Activated T-cell treated with anti-CD3 and anti-CD28 coated beads, Interleukin-2, amount 50 U/mL, for 4 hours (primary cell): ENCODE results near the gene COP1. TPM values are rescaled to one million over a fixed set of nuclear protein-coding genes. Genes with fewer than 3 reads are reported as not detected.
"Not testable (repeated sequence)": the region's sequence is repeated elsewhere in the genome, so short reads cannot be mapped to it uniquely, and the experiment has no call there.

Experiments
- ATAC-seq, 2 donors: fragments of 200-7000 bp; cut with Tn5 transposase; one replicate each; pipeline ENCODE4 v1.10.0; 2021
- DNase-seq: peaks from one replicate; pipeline ENCODE4 v3.0.0-alpha.2; 2020
- H3K27me3 Mint-ChIP-seq: one replicate; pipeline ENCODE4 v1.8.0; 2021; ENCODE audit warnings: low read depth, mixed read lengths
- H3K36me3 Mint-ChIP-seq: one replicate; pipeline ENCODE4 v1.8.0; 2022; ENCODE audit warnings: mixed read lengths; ENCODE audit not compliant: insufficient read depth
- H3K4me1 Mint-ChIP-seq: one replicate; pipeline ENCODE4 v1.8.0; 2021; ENCODE audit warnings: low read depth, mixed read lengths
- H3K4me3 Mint-ChIP-seq: one replicate; pipeline ENCODE4 v1.8.0; 2021; ENCODE audit warnings: mild to moderate bottlenecking, moderate library complexity, mixed read lengths
- H3K9me3 Mint-ChIP-seq: one replicate; pipeline ENCODE4 v1.8.0; 2021; ENCODE audit warnings: mixed read lengths
- total RNA-seq, 3 donors: library from RNA; stranded (reverse); gene quantifications; one replicate each; pipeline ENCODE4 v1.2.1, GENCODE V29; 2021

COP1 gene
- total RNA-seq, 3 donors from 2014 or later: 36.2 to 41.2 (median 39.3) TPM

DNA sequence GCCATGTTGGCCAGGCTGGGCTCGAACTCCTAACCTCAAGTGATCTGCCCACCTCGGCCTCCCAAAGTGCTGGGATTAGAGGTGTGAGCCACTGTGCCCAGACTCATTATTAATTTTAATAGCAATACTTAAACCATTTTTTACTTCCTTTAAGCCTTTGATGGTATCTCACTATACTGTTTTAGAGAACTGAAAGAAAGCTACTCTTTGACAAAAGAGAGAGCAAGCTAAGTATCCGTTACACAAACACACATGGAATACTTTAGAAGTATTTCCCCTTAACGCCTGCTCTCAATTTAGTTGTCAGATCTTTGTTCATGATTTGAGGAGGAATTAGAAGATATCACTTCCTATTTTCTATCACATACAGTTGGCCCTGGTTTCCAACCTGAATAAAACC, 189.4 kb downstream of the COP1 start:
- no peaks in the 10 kb centered on the region for H3K4me1 Mint-ChIP-seq
- H3K36me3 Mint-ChIP-seq: peaks cover 27% of the 10 kb centered on the region
- H3K4me3 Mint-ChIP-seq: no peak overlapping the region
- DNase-seq (no peak), ATAC-seq (no peak)
- no peaks in the 10 kb centered on the region for H3K27me3 Mint-ChIP-seq
- H3K9me3 Mint-ChIP-seq: no peaks in the 10 kb centered on the region

- Mint-ChIP-seq H3K36me3 (peaks cover 23% of the 10 kb centered on the region), H3K4me1 (no peaks in the 10 kb centered on the region)
Observed at GRCh38 chr1:176009951-176010350, 197.1 kb downstream of the COP1 start.

GRCh38 chr1:176007756-176008389, 199.2 kb downstream of the COP1 start:
- H3K36me3 Mint-ChIP-seq: peaks cover 17% of the 10 kb centered on the region
- not testable (repeated sequence) for ATAC-seq, H3K27me3 Mint-ChIP-seq, H3K4me3 Mint-ChIP-seq, H3K9me3 Mint-ChIP-seq, H3K4me1 Mint-ChIP-seq, DNase-seq

More at GRCh38 chr1:176009951-176010350, 197.1 kb downstream of the COP1 start:
- H3K4me3 Mint-ChIP-seq: no peak overlapping the region
- H3K27me3 Mint-ChIP-seq: no peaks in the 10 kb centered on the region
- ATAC-seq (no peak), DNase-seq (no peak)
- H3K9me3 Mint-ChIP-seq: no peaks in the 10 kb centered on the region

DNA sequence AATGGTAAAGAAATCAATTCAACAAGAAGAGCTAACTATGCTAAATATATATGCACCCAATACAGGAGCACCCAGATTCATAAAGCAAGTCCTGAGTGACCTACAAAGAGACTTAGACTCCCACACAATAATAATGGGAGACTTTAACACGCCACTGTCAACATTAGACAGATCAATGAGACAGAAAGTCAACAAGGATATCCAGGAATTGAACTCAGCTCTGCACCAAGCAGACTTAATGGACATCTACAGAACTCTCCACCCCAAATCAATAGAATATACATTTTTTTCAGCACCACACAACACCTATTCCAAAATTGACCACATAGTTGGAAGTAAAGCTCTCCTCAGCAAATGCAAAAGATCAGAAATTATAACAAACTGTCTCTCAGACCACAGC, 212.4 kb downstream of the COP1 start:
- H3K27me3 Mint-ChIP-seq, H3K4me3 Mint-ChIP-seq, H3K4me1 Mint-ChIP-seq, ATAC-seq, DNase-seq: not testable (repeated sequence)
- Mint-ChIP-seq H3K9me3 (peaks cover 12% of the 10 kb centered on the region), H3K36me3 (peaks cover 31% of the 10 kb centered on the region)

GRCh38 chr1:175992825-175993224, 214.3 kb downstream of the COP1 start:
- H3K27me3 Mint-ChIP-seq, H3K4me1 Mint-ChIP-seq, DNase-seq, ATAC-seq, H3K4me3 Mint-ChIP-seq, H3K9me3 Mint-ChIP-seq: not testable (repeated sequence)
- H3K36me3 Mint-ChIP-seq: peaks cover 33% of the 10 kb centered on the region

DNA sequence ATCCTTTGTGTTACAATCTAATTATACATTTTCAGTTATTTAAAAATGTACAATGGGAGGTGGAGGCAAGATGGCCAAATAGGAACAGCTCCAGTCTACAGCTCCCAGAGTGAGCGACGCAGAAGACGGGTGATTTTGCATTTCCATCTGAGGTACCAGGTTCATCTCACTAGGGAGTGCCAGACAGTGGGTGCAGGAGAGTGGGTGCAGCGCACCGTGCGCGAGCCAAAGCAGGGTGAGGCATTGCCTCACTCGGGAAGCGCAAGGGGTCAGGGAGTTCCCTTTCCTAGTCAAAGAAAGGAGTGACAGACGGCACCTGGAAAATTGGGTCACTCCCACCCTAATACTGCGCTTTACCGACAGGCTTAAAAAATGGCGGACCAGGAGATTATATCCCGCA, 214.9 kb downstream of the COP1 start:
- ATAC-seq, H3K9me3 Mint-ChIP-seq, DNase-seq, H3K4me1 Mint-ChIP-seq, H3K4me3 Mint-ChIP-seq, H3K27me3 Mint-ChIP-seq: not testable (repeated sequence)
- peaks cover 31% of the 10 kb centered on the region for H3K36me3 Mint-ChIP-seq

DNA sequence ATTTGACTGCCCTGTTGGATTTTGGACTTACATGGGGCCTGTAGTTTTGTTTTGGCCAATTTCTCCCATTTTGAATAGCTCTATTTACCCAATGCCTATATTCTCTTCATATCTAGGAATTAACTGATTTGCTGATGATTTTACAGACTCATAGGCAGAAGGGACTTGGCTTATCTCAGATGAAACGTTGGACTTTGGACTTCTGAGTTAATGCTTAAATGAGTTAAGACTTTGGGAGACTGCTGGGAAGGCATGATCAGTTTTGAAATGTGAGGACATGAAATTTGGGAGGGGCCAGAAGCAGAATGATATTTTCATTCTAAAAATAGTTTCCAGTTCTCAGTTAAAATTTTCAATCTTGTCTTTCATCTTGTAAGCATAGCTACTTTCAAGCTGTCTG, 222.3 kb downstream of the COP1 start:
- H3K36me3 Mint-ChIP-seq: peaks cover 68% of the 10 kb centered on the region
- no peak for ATAC-seq
- no peaks in the 10 kb centered on the region for H3K27me3 Mint-ChIP-seq
- no peak for DNase-seq
- H3K4me1 Mint-ChIP-seq: no peaks in the 10 kb centered on the region
- H3K4me3 Mint-ChIP-seq: no peak overlapping the region
- peaks cover 25% of the 10 kb centered on the region for H3K9me3 Mint-ChIP-seq

- H3K4me3 Mint-ChIP-seq: no peak overlapping the region
- H3K4me1 Mint-ChIP-seq: peaks cover 1% of the 10 kb centered on the region
- ATAC-seq: no peak
- no peak for DNase-seq
- peaks cover 70% of the 10 kb centered on the region for H3K36me3 Mint-ChIP-seq
- H3K27me3 Mint-ChIP-seq: no peaks in the 10 kb centered on the region
- peaks cover 25% of the 10 kb centered on the region for H3K9me3 Mint-ChIP-seq
Observed at GRCh38 chr1:175984057-175984812, 222.9 kb downstream of the COP1 start.

GRCh38 chr1:175983363-175983762, 223.7 kb downstream of the COP1 start:
- peaks cover 71% of the 10 kb centered on the region for H3K36me3 Mint-ChIP-seq
- H3K4me3 Mint-ChIP-seq, H3K27me3 Mint-ChIP-seq, DNase-seq, H3K4me1 Mint-ChIP-seq, ATAC-seq: not testable (repeated sequence)
- H3K9me3 Mint-ChIP-seq: peaks cover 25% of the 10 kb centered on the region

GRCh38 chr1:175981128-175981527, 226.0 kb downstream of the COP1 start:
- no peak for ATAC-seq
- Mint-ChIP-seq H3K27me3 (no peaks in the 10 kb centered on the region), H3K4me3 (no peak overlapping the region), H3K4me1 (peaks cover 4% of the 10 kb centered on the region), H3K9me3 (peaks cover 25% of the 10 kb centered on the region), H3K36me3 (peaks cover 60% of the 10 kb centered on the region)
- no peak for DNase-seq

DNA sequence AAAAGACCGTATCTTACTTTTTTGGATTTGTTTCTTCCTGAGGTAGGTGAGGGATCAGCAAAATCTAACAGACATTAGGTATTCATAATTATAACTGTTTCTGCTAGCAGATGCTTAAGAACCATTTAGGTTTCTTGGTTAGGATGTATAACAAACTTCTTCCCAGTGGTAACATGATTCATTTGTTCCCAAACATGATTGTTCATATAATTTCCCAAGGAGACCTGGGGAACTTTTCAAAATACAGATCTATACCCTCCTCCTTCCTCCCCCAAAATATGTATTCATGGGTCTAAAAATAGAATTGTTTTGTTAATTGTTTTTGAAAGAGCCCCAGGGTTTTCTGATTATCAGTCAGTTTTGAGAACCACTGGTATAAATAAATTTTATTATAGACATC, 228.2 kb downstream of the COP1 start:
- H3K4me3 Mint-ChIP-seq: no peak overlapping the region
- ATAC-seq (no peak), DNase-seq (no peak)
- H3K4me1 Mint-ChIP-seq: peaks cover 4% of the 10 kb centered on the region
- H3K27me3 Mint-ChIP-seq: no peaks in the 10 kb centered on the region
- H3K9me3 Mint-ChIP-seq: peaks cover 16% of the 10 kb centered on the region
- H3K36me3 Mint-ChIP-seq: peaks cover 47% of the 10 kb centered on the region

- no peaks in the 10 kb centered on the region for H3K27me3 Mint-ChIP-seq
- peaks cover 13% of the 10 kb centered on the region for H3K9me3 Mint-ChIP-seq
- peaks cover 45% of the 10 kb centered on the region for H3K36me3 Mint-ChIP-seq
- ATAC-seq (no peak), DNase-seq (no peak)
- H3K4me3 Mint-ChIP-seq: no peak overlapping the region
- peaks cover 4% of the 10 kb centered on the region for H3K4me1 Mint-ChIP-seq
Observed at GRCh38 chr1:175978476-175978875, 228.6 kb downstream of the COP1 start.

- H3K4me3 Mint-ChIP-seq: no peak overlapping the region
- ATAC-seq: no peak
- peaks cover 4% of the 10 kb centered on the region for H3K4me1 Mint-ChIP-seq
- no peak for DNase-seq
- peaks cover 34% of the 10 kb centered on the region for H3K36me3 Mint-ChIP-seq
- H3K9me3 Mint-ChIP-seq: peaks cover 8% of the 10 kb centered on the region
- no peaks in the 10 kb centered on the region for H3K27me3 Mint-ChIP-seq
Observed at GRCh38 chr1:175976865-175977642, 230.0 kb downstream of the COP1 start.

GRCh38 chr1:175969231-175969630, 237.9 kb downstream of the COP1 start:
- Mint-ChIP-seq H3K27me3 (no peaks in the 10 kb centered on the region), H3K4me1 (no peaks in the 10 kb centered on the region), H3K4me3 (no peak overlapping the region), H3K36me3 (peaks cover 20% of the 10 kb centered on the region), H3K9me3 (no peaks in the 10 kb centered on the region)
- ATAC-seq: no peak
- DNase-seq: no peak
